KMS-11 (cell line): Measurements from ENCODE around the gene NCOA5.

ENCODE experiments used
- H2AFZ ChIP-seq: fragments of 200-600 bp; sonication (generic); 2 replicates; pipeline ENCODE4 v1.6.1; 2016; ENCODE audit warnings: antibody characterized with exemption, mixed run types, low read depth
- H3K27ac ChIP-seq: fragments of 200-600 bp; sonication (generic); 2 replicates; pipeline ENCODE4 v1.6.1; 2016; ENCODE audit warnings: mild to moderate bottlenecking, mixed run types
- H3K27me3 ChIP-seq: fragments of 200-600 bp; sonication (generic); 2 replicates; pipeline ENCODE4 v1.6.1; 2017; ENCODE audit warnings: mild to moderate bottlenecking, low read depth, mixed run types, moderate library complexity; ENCODE audit not compliant: insufficient read depth
- H3K36me3 ChIP-seq: fragments of 200-600 bp; sonication (generic); 2 replicates; pipeline ENCODE4 v1.6.1; 2017; ENCODE audit warnings: mild to moderate bottlenecking, mixed run types; ENCODE audit not compliant: insufficient read depth
- H3K4me1 ChIP-seq: fragments of 200-600 bp; sonication (generic); 2 replicates; pipeline ENCODE4 v1.6.1; 2016; ENCODE audit warnings: mild to moderate bottlenecking, low read depth, mixed run types; ENCODE audit not compliant: poor library complexity, severe bottlenecking
- H3K4me2 ChIP-seq: fragments of 200-600 bp; sonication (generic); 2 replicates; pipeline ENCODE4 v1.7.0; 2016; ENCODE audit warnings: mild to moderate bottlenecking, mixed run types
- H3K4me3 ChIP-seq: fragments of 200-600 bp; sonication (generic); IDR thresholded peaks from 2 replicates; pipeline ENCODE4 v1.6.1; 2017; ENCODE audit warnings: low read depth, low read length, mixed read lengths; ENCODE audit not compliant: insufficient read depth
- H3K79me2 ChIP-seq: fragments of 200-600 bp; sonication (generic); 2 replicates; pipeline ENCODE4 v1.6.1; 2016; ENCODE audit warnings: low read depth, mixed run types; ENCODE audit not compliant: insufficient read depth
- H3K9ac ChIP-seq: fragments of 200-600 bp; sonication (generic); 2 replicates; pipeline ENCODE4 v1.6.1; 2016; ENCODE audit warnings: mild to moderate bottlenecking, mixed run types
- H4K20me1 ChIP-seq: fragments of 200-600 bp; sonication (generic); 2 replicates; pipeline ENCODE4 v1.6.1; 2016; ENCODE audit warnings: mild to moderate bottlenecking, mixed run types; ENCODE audit not compliant: insufficient read depth
- CTCF ChIP-seq: fragments of 200-600 bp; sonication (generic); conservative IDR thresholded peaks from 2 replicates; pipeline ENCODE4 v1.6.1; 2017; ENCODE audit warnings: low read depth, mild to moderate bottlenecking, antibody characterized with exemption, low read length, moderate library complexity, mixed read lengths

NCOA5 gene

GRCh38 chr20:46078954-46079353, 10.8 kb downstream of the NCOA5 start:
- Histone ChIP-seq H3K36me3 (peaks cover 6% of the 10 kb centered on the region; the same call in 1 of the 2 replicates), H3K27me3 (no peaks in the 10 kb centered on the region), H3K79me2 (peaks cover 45% of the 10 kb centered on the region), H3K4me2 (no peak overlapping the region), H2AFZ (no peak overlapping the region), H4K20me1 (peaks cover 20% of the 10 kb centered on the region; the same call in 1 of the 2 replicates), H3K4me1 (no peaks in the 10 kb centered on the region), H3K27ac (no peak overlapping the region), H3K4me3 (no peak overlapping the region), H3K9ac (no peak overlapping the region)
- no peak for TF ChIP-seq CTCF

- peaks cover 6% of the 10 kb centered on the region; the same call in 1 of the 2 replicates for H3K36me3 ChIP-seq
- H3K27ac ChIP-seq, result no peak overlapping the region
- H3K4me1 ChIP-seq, result no peaks in the 10 kb centered on the region
- peaks cover 20% of the 10 kb centered on the region; the same call in 1 of the 2 replicates for H4K20me1 ChIP-seq
- no peak overlapping the region for H3K4me2 ChIP-seq
- no peak overlapping the region for H3K4me3 ChIP-seq
- H3K79me2 ChIP-seq, result peaks cover 33% of the 10 kb centered on the region
- H3K9ac ChIP-seq, result no peak overlapping the region
- H3K27me3 ChIP-seq, result no peaks in the 10 kb centered on the region
- no peak for TF ChIP-seq CTCF
- no peak overlapping the region for H2AFZ ChIP-seq
These were observed 12.0 kb downstream of the NCOA5 start for GRCh38 chr20:46077642-46078305.

GRCh38 chr20:46076806-46077205, 13.0 kb downstream of the NCOA5 start:
- Histone ChIP-seq H3K27ac (no peak overlapping the region), H3K79me2 (peaks cover 24% of the 10 kb centered on the region), H3K9ac (no peak overlapping the region), H3K4me3 (no peak overlapping the region), H4K20me1 (peaks cover 13% of the 10 kb centered on the region; the same call in 1 of the 2 replicates), H3K4me1 (no peaks in the 10 kb centered on the region), H3K4me2 (no peak overlapping the region), H3K27me3 (no peaks in the 10 kb centered on the region), H3K36me3 (peaks cover 6% of the 10 kb centered on the region; the same call in 1 of the 2 replicates), H2AFZ (no peak overlapping the region)
- TF ChIP-seq CTCF, result no peak

GRCh38 chr20:46074006-46074405, 15.8 kb downstream of the NCOA5 start:
- Histone ChIP-seq H3K79me2 (no peaks in the 10 kb centered on the region; the same call in 1 of the 2 replicates), H4K20me1 (no peaks in the 10 kb centered on the region), H3K4me3 (no peak overlapping the region), H3K4me2 (no peak overlapping the region), H3K4me1 (no peaks in the 10 kb centered on the region), H3K36me3 (no peaks in the 10 kb centered on the region; the same call in 1 of the 2 replicates), H3K9ac (no peak overlapping the region), H2AFZ (no peak overlapping the region), H3K27me3 (no peaks in the 10 kb centered on the region), H3K27ac (no peak overlapping the region)
- TF ChIP-seq CTCF, result no peak
